ENCODE measurements around the gene IPCEF1.

IPCEF1 gene

DNA sequence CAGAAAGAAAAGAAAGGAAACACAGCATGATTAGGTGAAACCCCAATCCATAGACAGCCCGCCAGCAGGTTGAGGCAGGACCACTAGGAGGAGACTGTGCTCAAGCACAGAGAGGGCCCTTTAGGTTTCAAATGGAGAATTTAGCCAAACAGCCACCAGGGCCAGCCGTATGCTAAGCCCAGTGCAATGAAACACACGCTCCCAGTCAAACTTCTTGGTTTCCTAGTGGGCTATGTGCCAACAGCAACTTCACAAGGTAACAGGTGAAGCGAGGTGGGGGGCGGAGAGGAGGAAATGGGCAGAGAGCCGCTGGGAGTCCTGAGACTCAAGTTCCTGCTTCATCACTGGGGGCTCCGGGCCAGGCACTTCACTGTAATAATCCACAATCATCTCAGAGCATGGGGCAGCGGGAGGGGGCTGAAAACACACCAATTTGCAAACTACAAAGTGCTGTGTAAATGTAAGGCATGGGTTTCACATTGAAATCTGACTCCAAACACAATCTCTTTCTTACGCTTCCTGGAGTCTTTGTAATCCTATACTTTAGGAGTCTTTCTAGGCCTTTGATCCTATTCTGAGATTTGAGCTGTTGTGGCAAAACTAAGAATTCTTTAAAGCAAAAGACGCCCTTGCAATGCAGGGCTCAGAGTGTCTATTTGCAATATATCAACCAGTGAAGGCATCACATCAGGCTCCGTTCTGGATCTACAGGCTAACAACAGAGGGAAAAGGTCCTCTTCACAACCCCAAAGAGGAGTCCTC lies 200.3 kb downstream of the IPCEF1 start:
- H3K27me3 ChIP-seq (ENCODE audit: insufficient read depth, low read depth), result no peaks in the 10 kb centered on the region

DNA sequence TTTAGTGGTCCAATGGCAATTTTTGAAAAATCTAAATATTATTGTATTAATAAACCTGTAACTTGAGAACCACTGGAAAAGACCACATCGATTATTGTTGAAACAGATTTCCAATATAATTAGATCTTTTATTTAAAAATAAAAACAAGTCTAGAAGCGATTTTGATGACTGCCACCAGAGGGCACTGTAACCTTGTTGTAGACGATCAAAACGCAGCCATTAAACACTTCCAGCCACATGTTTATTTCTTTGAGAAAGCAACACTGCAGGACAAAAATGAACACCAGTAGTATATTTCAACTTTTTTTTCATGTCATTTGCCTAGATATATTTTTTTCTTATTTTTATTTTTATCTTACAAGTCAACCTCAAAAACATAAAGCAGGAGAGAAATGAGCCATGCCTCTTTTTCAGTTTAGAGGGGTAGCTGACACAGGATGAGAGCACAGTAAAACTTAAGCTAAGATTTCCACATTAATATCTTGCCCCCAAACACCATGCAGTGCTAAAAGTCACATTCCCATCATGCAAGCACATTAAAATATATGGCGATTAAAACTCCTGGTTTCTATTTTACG lies 202.1 kb downstream of the IPCEF1 start:
- no peaks in the 10 kb centered on the region for H3K27me3 ChIP-seq (ENCODE audit: insufficient read depth, low read depth)
- H3K36me3 ChIP-seq (ENCODE audit: insufficient read depth), result no peaks in the 10 kb centered on the region
- H2AFZ ChIP-seq (ENCODE audit: low read depth), result no peak overlapping the region; the same call in 1 of the 2 replicates
- H3K9ac ChIP-seq, result no peak overlapping the region
- no peak overlapping the region for H3K4me3 ChIP-seq (IDR thresholded peaks at IDR 0.05; ENCODE audit: insufficient read depth, low read depth, low read length)
- H4K20me1 ChIP-seq (ENCODE audit: insufficient read depth), result no peaks in the 10 kb centered on the region
- H3K27ac ChIP-seq, result no peak overlapping the region
- no peaks in the 10 kb centered on the region for H3K79me2 ChIP-seq (ENCODE audit: insufficient read depth, low read depth)
- no peak overlapping the region for H3K4me2 ChIP-seq
- TF ChIP-seq, protein P1, sequence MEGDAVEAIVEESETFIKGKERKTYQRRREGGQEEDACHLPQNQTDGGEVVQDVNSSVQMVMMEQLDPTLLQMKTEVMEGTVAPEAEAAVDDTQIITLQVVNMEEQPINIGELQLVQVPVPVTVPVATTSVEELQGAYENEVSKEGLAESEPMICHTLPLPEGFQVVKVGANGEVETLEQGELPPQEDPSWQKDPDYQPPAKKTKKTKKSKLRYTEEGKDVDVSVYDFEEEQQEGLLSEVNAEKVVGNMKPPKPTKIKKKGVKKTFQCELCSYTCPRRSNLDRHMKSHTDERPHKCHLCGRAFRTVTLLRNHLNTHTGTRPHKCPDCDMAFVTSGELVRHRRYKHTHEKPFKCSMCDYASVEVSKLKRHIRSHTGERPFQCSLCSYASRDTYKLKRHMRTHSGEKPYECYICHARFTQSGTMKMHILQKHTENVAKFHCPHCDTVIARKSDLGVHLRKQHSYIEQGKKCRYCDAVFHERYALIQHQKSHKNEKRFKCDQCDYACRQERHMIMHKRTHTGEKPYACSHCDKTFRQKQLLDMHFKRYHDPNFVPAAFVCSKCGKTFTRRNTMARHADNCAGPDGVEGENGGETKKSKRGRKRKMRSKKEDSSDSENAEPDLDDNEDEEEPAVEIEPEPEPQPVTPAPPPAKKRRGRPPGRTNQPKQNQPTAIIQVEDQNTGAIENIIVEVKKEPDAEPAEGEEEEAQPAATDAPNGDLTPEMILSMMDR (conservative IDR thresholded peaks at IDR 0.05; ENCODE audit: low read depth, low read length), result peak; percentile 76
- H3K4me1 ChIP-seq (ENCODE audit: low read depth, poor library complexity, severe bottlenecking), result peaks cover 33% of the 10 kb centered on the region

More for the DNA sequence above, 200.3 kb downstream of the IPCEF1 start:
- H3K4me1 ChIP-seq (ENCODE audit: low read depth, poor library complexity, severe bottlenecking), result peaks cover 35% of the 10 kb centered on the region
- peak overlapping the region; percentile 52; the same call in 1 of the 2 replicates for H3K27ac ChIP-seq
- peak overlapping the region; percentile 70; the same call in 1 of the 2 replicates for H3K4me2 ChIP-seq
- no peaks in the 10 kb centered on the region for H3K79me2 ChIP-seq (ENCODE audit: insufficient read depth, low read depth)
- TF ChIP-seq, protein P1 (conservative IDR thresholded peaks at IDR 0.05; ENCODE audit: low read depth, low read length), result peak; percentile 18; the same call in 1 of the 2 replicates
- no peak overlapping the region for H3K4me3 ChIP-seq (IDR thresholded peaks at IDR 0.05; ENCODE audit: insufficient read depth, low read depth, low read length)
- peak overlapping the region; percentile 48 for H2AFZ ChIP-seq (ENCODE audit: low read depth)
- no peak overlapping the region for H3K9ac ChIP-seq
- no peaks in the 10 kb centered on the region for H4K20me1 ChIP-seq (ENCODE audit: insufficient read depth)
- no peaks in the 10 kb centered on the region for H3K36me3 ChIP-seq (ENCODE audit: insufficient read depth)

DNA sequence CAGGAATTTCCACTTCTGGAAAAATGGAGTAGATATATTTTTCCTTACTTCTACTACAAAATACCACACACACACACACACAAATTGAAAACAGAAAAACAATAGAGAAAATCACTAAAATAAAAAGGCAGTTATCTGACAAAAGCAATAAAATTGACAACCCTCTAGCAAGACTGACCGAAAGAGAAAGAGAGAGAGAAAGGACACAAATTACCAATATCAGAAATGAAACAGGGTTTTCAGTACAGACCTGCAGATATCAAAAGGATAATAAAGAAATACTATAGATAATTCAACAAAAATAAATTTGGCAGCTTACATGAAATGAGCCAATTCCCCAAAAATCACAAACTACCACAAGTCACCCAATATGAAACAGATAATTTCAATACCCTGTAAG lies 212.8 kb downstream of the IPCEF1 start:
- Histone ChIP-seq H3K27me3 (ENCODE audit: insufficient read depth, low read depth) (no peaks in the 10 kb centered on the region), H4K20me1 (ENCODE audit: insufficient read depth) (no peaks in the 10 kb centered on the region), H3K27ac (no peak overlapping the region), H3K4me3 (IDR thresholded peaks at IDR 0.05; ENCODE audit: insufficient read depth, low read depth, low read length) (no peak overlapping the region), H3K79me2 (ENCODE audit: insufficient read depth, low read depth) (no peaks in the 10 kb centered on the region), H3K4me1 (ENCODE audit: low read depth, poor library complexity, severe bottlenecking) (no peaks in the 10 kb centered on the region), H2AFZ (ENCODE audit: low read depth) (no peak overlapping the region), H3K4me2 (no peak overlapping the region), H3K36me3 (ENCODE audit: insufficient read depth) (no peaks in the 10 kb centered on the region), H3K9ac (no peak overlapping the region)
- TF ChIP-seq, protein P1 (conservative IDR thresholded peaks at IDR 0.05; ENCODE audit: low read depth, low read length), result no peak

DNA sequence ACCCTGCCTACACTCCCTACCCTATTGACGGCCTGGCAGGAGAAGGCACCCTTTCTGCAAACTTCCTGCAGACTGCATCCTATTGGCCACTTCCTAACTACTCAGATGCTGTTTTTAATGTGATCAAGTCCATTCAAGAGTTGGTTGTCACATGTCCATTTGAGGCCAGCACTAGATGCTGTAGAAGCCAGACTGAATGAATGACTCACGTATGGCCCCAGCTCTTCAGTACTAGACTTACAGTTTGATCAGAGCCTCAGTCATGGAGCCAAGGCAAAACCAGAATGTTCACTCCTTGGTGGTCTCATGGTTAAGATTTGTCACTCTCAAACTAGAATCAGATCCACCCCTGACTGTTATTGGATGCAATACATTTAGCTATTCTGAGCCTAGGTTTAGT lies 215.9 kb downstream of the IPCEF1 start:
- Histone ChIP-seq H3K9ac (no peak overlapping the region), H3K27me3 (ENCODE audit: insufficient read depth, low read depth) (no peaks in the 10 kb centered on the region), H3K36me3 (ENCODE audit: insufficient read depth) (no peaks in the 10 kb centered on the region), H2AFZ (ENCODE audit: low read depth) (no peak overlapping the region), H3K27ac (no peak overlapping the region), H3K4me2 (no peak overlapping the region), H4K20me1 (ENCODE audit: insufficient read depth) (no peaks in the 10 kb centered on the region), H3K4me1 (ENCODE audit: low read depth, poor library complexity, severe bottlenecking) (no peaks in the 10 kb centered on the region), H3K79me2 (ENCODE audit: insufficient read depth, low read depth) (no peaks in the 10 kb centered on the region), H3K4me3 (IDR thresholded peaks at IDR 0.05; ENCODE audit: insufficient read depth, low read depth, low read length) (no peak overlapping the region)
- TF ChIP-seq, protein P1 (conservative IDR thresholded peaks at IDR 0.05; ENCODE audit: low read depth, low read length), result no peak

Measured in KMS-11 (cell line).